Neural progenitor cell (in vitro differentiated cells): ENCODE measurements around the gene SLAMF8.

Source experiments
- CTCF ChIP-seq: fragments of 200-600 bp; sonication (generic); IDR thresholded peaks from 2 replicates; pipeline ENCODE4 v1.5.1; 2017; ENCODE audit warnings: antibody characterized with exemption, mild to moderate bottlenecking
- EZH2 ChIP-seq: fragments of 200-600 bp; sonication (generic); IDR thresholded peaks from 2 replicates; pipeline ENCODE4 v1.6.1; 2017; ENCODE audit warnings: antibody characterized with exemption, mild to moderate bottlenecking, moderate library complexity

GRCh38 chr1:159802111-159802510 is 24.6 kb upstream of the SLAMF8 start, which contains the start of gene FCRL6:
- no peak for TF ChIP-seq CTCF
- TF ChIP-seq EZH2, result no peak
